ENCODE results near the gene MOSPD2. TPM values are rescaled to one million over a fixed set of nuclear protein-coding genes. Genes with fewer than 3 reads are reported as not detected.

The MOSPD2 gene
- total and polyA plus RNA-seq, 10 of the 15 experiments (the other 5 are each of a cell fraction or from before 2014, with no cell fraction given), result 4.9 to 14.7 (median 7.4) TPM

- DNase-seq (ENCODE audit: low read depth, low spot score) (no peak), ATAC-seq (no peak; the same call in 2 of the 3 replicates), FAIRE-seq (no peak)
- peak in 1 of 2 experiments; percentile 21; a peak in 1 of 4 replicates for TF ChIP-seq IKZF2 (IDR thresholded peaks at IDR 0.05)
- peak; percentile 88 for TF ChIP-seq ATF7 (IDR thresholded peaks at IDR 0.05; ENCODE audit: low read depth)
- no peak for TF ChIP-seq ZNF622 (IDR thresholded peaks at IDR 0.05)
- peak; percentile 89 for TF ChIP-seq MTA2 (IDR thresholded peaks at IDR 0.05; ENCODE audit: low read depth)
- TF ChIP-seq SMAD5 (IDR thresholded peaks at IDR 0.05; ENCODE audit: low read depth), result no peak
- TF ChIP-seq MEF2B (IDR thresholded peaks at IDR 0.05; ENCODE audit: partially characterized antibody, poor library complexity, severe bottlenecking), result peak; percentile 62
- Histone ChIP-seq H3K27me3 (replicated peaks in 1 of 2; ENCODE audit: control insufficient read depth in 2 of 2, insufficient read depth in 2 of 2, low read length in 1 of 2) (no peaks in the 10 kb centered on the region), H3K4me1 (ENCODE audit: control insufficient read depth, insufficient read depth, low read length) (no peaks in the 10 kb centered on the region), H3K79me2 (ENCODE audit: control insufficient read depth, insufficient read depth, low read length) (no peaks in the 10 kb centered on the region), H3K4me2 (ENCODE audit: control insufficient read depth, insufficient read depth) (no peak overlapping the region), H3K9ac (ENCODE audit: control insufficient read depth, insufficient read depth, low read length) (no peak overlapping the region), H3K4me3 (no peak overlapping the region), H3K36me3 (ENCODE audit: control insufficient read depth in 2 of 2, insufficient read depth in 2 of 2, low read length in 1 of 2) (no peaks in the 10 kb centered on the region), H2AFZ (ENCODE audit: control insufficient read depth, low read depth, low read length) (no peak overlapping the region), H3K27ac (ENCODE audit: control insufficient read depth, insufficient read depth) (no peak overlapping the region), H3K9me3 (replicated peaks; ENCODE audit: control insufficient read depth, insufficient read depth, low read length) (no peaks in the 10 kb centered on the region; the same call in 2 of the 3 replicates), H4K20me1 (ENCODE audit: control insufficient read depth, insufficient read depth) (no peaks in the 10 kb centered on the region)
- CTCF ChIA-PET, result no interaction called here
- BruUV-seq (replicated peaks), result no TSS peak
- POLR2A ChIA-PET, result interaction anchor here (1.1 kb wide), 1 partner anchor 13 kb away, joined by 3 read pairs; no protein-coding TSS in a partner anchor
- 32% methylated on average over 5 of the region's 5 CpGs for WGBS (ENCODE audit: insufficient coverage, insufficient replicate concordance, low lambda C conversion rate, missing lambda C conversion rate)
- intact Hi-C loops (cut with micrococcal nuclease; ENCODE audit: unreplicated experiment), result no loop called here
- SMC1A ChIA-PET (ENCODE audit: uncharacterized antibody, unreplicated experiment), result interaction anchor here (0.9 to 1.0 kb wide), 3 partner anchors 8 to 186 kb away, joined by 3 to 4 read pairs (median 3); no protein-coding TSS in a partner anchor
- RAD21 ChIA-PET (ENCODE audit: unreplicated experiment), result interaction anchor here (0.9 kb wide), 1 partner anchor 11 kb away, joined by 3 read pairs; no protein-coding TSS in a partner anchor
- in situ Hi-C loops (cut with MboI), result no loop called here
These were observed 83.8 kb downstream of the MOSPD2 start for GRCh38 chrX:14956813-14957582.
